ENCODE measurements around the gene TRABD2A.

TRABD2A gene

DNA sequence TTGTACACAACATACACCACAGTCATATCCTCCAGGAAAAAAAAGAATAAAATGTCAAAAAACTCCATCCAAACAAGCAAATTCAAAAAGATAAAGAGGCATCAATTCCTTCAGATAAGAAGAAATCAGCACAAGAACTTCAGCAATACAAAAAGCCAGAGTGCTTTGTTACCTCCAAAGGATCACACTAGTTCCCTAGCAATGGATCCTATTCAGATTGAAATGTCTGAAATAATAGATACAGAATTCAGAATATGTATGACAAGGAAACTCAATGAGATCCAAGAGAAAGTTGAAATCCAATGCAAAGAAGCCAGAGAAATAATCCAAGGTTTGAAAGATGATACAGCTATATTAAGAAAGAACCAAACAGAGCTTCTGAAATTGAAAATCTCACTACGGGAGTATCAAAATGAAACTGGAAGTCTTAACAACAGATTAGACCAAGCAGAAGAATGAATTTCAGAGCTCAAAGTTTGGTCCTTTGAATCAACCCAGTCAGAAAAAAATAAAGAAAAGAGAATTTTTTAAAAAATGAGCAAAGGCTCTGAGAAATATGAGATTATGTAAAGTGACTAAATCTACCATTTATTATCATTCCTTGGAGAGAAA is 80.6 kb downstream of the TRABD2A start:
- H3K9ac ChIP-seq (ENCODE audit: low read depth, low read length, poor library complexity, severe bottlenecking), result no peak overlapping the region
- TF ChIP-seq EZH2phosphoT487 (IDR thresholded peaks at IDR 0.05; ENCODE audit: borderline replicate concordance), result no peak
- no peak for TF ChIP-seq CTCF (conservative IDR thresholded peaks at IDR 0.05; ENCODE audit: low read length)
- H3K9me2 ChIP-seq (replicated peaks; ENCODE audit: low read depth, low read length), result no peaks in the 10 kb centered on the region

DNA sequence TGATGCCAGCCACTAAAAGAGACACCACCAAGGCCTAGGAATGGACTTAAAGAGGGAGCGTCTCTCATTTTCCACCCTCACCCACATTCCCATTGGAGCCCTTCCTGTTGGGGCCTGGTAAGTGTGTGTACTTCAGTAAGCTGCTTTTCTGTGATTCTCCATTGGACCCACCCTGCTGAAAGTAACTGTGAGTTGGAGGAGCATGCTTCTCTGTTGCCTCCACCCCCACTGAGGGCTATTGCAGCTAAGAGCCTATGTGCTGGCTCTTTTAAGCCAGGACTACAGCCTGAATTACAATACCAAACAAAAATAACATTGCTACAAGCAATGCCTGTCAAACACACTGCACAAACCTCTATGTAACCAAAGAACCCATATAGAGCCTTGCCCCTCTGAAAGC is 81.1 kb downstream of the TRABD2A start:
- Histone ChIP-seq H3K4me1 (ENCODE audit: insufficient read depth, low read length, poor library complexity, severe bottlenecking) (no peaks in the 10 kb centered on the region), H3F3A (ENCODE audit: low read depth) (no peaks in the 10 kb centered on the region), H3K4me3 (ENCODE audit: low read length, poor library complexity, severe bottlenecking) (no peak overlapping the region), H4K20me1 (ENCODE audit: insufficient read depth, low read length, poor library complexity, severe bottlenecking) (no peaks in the 10 kb centered on the region), H3K79me2 (ENCODE audit: insufficient read depth, low read length) (no peaks in the 10 kb centered on the region), H3K9me2 (replicated peaks; ENCODE audit: low read depth, low read length) (no peaks in the 10 kb centered on the region), H3K27me3 (ENCODE audit: insufficient read depth, low read length, poor library complexity, severe bottlenecking) (no peaks in the 10 kb centered on the region), H3K36me3 (ENCODE audit: insufficient read depth, low read length) (no peaks in the 10 kb centered on the region), H3K9ac (ENCODE audit: low read depth, low read length, poor library complexity, severe bottlenecking) (no peak overlapping the region), H3K4me2 (ENCODE audit: low read depth, low read length, poor library complexity, severe bottlenecking) (no peak overlapping the region), H2AFZ (ENCODE audit: low read length) (no peak overlapping the region), H3K9me3 (ENCODE audit: insufficient read depth, low read depth, low read length) (no peaks in the 10 kb centered on the region)
- no peak for TF ChIP-seq EZH2phosphoT487 (IDR thresholded peaks at IDR 0.05; ENCODE audit: borderline replicate concordance)
- no peak for TF ChIP-seq CTCF (conservative IDR thresholded peaks at IDR 0.05; ENCODE audit: low read length)

More for the DNA sequence above, 80.6 kb downstream of the TRABD2A start:
- Histone ChIP-seq H3K79me2 (ENCODE audit: insufficient read depth, low read length) (no peaks in the 10 kb centered on the region), H2AFZ (ENCODE audit: low read length) (no peak overlapping the region), H3K9me3 (ENCODE audit: insufficient read depth, low read depth, low read length) (no peaks in the 10 kb centered on the region), H3K4me3 (ENCODE audit: low read length, poor library complexity, severe bottlenecking) (no peak overlapping the region), H3F3A (ENCODE audit: low read depth) (no peaks in the 10 kb centered on the region), H4K20me1 (ENCODE audit: insufficient read depth, low read length, poor library complexity, severe bottlenecking) (no peaks in the 10 kb centered on the region), H3K4me1 (ENCODE audit: insufficient read depth, low read length, poor library complexity, severe bottlenecking) (no peaks in the 10 kb centered on the region), H3K27me3 (ENCODE audit: insufficient read depth, low read length, poor library complexity, severe bottlenecking) (no peaks in the 10 kb centered on the region), H3K4me2 (ENCODE audit: low read depth, low read length, poor library complexity, severe bottlenecking) (no peak overlapping the region), H3K36me3 (ENCODE audit: insufficient read depth, low read length) (no peaks in the 10 kb centered on the region)

DNA sequence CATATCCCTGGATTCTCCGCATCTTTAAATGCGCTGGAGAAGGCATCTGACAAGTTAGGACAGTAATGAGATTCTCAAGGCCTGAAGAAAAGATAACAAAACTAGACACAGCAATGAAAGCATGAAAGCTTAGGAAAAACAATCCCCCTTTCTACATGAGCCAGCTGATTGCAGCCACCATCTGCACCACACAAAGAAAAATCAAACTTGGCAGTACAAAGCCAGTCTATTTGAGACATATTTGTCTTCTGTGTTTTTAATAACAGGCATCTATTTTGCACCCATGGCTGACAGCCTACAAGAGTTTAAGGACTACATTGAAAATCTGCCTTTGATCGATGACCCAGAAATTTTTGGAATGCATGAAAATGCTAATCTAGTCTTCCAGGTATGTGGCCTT is 83.6 kb downstream of the TRABD2A start:
- Histone ChIP-seq H3K9me2 (replicated peaks; ENCODE audit: low read depth, low read length) (no peaks in the 10 kb centered on the region), H4K20me1 (ENCODE audit: insufficient read depth, low read length, poor library complexity, severe bottlenecking) (no peaks in the 10 kb centered on the region), H3K4me1 (ENCODE audit: insufficient read depth, low read length, poor library complexity, severe bottlenecking) (no peaks in the 10 kb centered on the region), H3K79me2 (ENCODE audit: insufficient read depth, low read length) (no peaks in the 10 kb centered on the region), H3K4me3 (ENCODE audit: low read length, poor library complexity, severe bottlenecking) (no peak overlapping the region), H3F3A (ENCODE audit: low read depth) (no peaks in the 10 kb centered on the region), H3K27me3 (ENCODE audit: insufficient read depth, low read length, poor library complexity, severe bottlenecking) (no peaks in the 10 kb centered on the region), H3K9ac (ENCODE audit: low read depth, low read length, poor library complexity, severe bottlenecking) (no peak overlapping the region), H3K36me3 (ENCODE audit: insufficient read depth, low read length) (no peaks in the 10 kb centered on the region), H3K9me3 (ENCODE audit: insufficient read depth, low read depth, low read length) (no peaks in the 10 kb centered on the region), H2AFZ (ENCODE audit: low read length) (no peak overlapping the region), H3K4me2 (ENCODE audit: low read depth, low read length, poor library complexity, severe bottlenecking) (no peak overlapping the region)
- no peak for TF ChIP-seq CTCF (conservative IDR thresholded peaks at IDR 0.05; ENCODE audit: low read length)
- TF ChIP-seq EZH2phosphoT487 (IDR thresholded peaks at IDR 0.05; ENCODE audit: borderline replicate concordance), result no peak

All from Loucy (cell line).